ENCODE results near the gene NRXN3. TPM values are rescaled to one million over a fixed set of nuclear protein-coding genes. Genes with fewer than 3 reads are reported as not detected.

NRXN3 gene
- total RNA-seq, 1 experiment from 2014 or later, result not detected

DNA sequence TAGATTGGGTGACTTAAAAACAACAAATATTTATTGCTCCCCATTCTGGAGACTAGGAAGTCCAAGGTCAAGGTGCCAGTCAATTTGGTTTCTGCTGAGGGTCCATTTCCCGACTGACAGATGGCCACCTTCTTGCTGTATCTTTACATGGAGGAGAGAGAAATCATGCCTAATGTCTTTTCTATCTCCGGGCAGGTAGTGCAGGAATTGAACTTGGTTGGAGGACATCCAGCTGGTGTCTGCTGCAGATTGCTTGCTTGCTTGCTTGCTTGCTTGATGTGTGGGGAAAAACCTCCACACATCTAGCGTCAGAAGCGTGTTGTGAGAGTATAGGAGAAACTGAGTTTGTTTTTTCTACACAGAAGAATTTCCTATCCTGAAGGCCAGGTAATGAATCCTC is 1479.7 kb downstream of the NRXN3 start:
- Mint-ChIP-seq H3K27me3 (ENCODE audit: unreplicated experiment) (no peaks in the 10 kb centered on the region), H3K9me3 (ENCODE audit: low read depth, unreplicated experiment) (peaks cover 2% of the 10 kb centered on the region), H3K4me1 (ENCODE audit: low read depth, unreplicated experiment) (no peaks in the 10 kb centered on the region), H3K4me3 (ENCODE audit: low read depth, unreplicated experiment) (no peak overlapping the region), H3K36me3 (ENCODE audit: insufficient read depth, unreplicated experiment) (no peaks in the 10 kb centered on the region), H3K27ac (ENCODE audit: unreplicated experiment) (no peak overlapping the region)
- TF ChIP-seq, protein P1, sequence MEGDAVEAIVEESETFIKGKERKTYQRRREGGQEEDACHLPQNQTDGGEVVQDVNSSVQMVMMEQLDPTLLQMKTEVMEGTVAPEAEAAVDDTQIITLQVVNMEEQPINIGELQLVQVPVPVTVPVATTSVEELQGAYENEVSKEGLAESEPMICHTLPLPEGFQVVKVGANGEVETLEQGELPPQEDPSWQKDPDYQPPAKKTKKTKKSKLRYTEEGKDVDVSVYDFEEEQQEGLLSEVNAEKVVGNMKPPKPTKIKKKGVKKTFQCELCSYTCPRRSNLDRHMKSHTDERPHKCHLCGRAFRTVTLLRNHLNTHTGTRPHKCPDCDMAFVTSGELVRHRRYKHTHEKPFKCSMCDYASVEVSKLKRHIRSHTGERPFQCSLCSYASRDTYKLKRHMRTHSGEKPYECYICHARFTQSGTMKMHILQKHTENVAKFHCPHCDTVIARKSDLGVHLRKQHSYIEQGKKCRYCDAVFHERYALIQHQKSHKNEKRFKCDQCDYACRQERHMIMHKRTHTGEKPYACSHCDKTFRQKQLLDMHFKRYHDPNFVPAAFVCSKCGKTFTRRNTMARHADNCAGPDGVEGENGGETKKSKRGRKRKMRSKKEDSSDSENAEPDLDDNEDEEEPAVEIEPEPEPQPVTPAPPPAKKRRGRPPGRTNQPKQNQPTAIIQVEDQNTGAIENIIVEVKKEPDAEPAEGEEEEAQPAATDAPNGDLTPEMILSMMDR (IDR thresholded peaks at IDR 0.05; ENCODE audit: unreplicated experiment), result no peak
- no TSS peak for BruUV-seq (replicated peaks)
- CTCF ChIA-PET, result no interaction called here
- intact Hi-C loops (cut with micrococcal nuclease; ENCODE audit: unreplicated experiment), result loop anchor here (1.0 kb wide), 1 partner anchor 11 kb away; no protein-coding TSS in a partner anchor
- DNase-seq, result no peak

DNA sequence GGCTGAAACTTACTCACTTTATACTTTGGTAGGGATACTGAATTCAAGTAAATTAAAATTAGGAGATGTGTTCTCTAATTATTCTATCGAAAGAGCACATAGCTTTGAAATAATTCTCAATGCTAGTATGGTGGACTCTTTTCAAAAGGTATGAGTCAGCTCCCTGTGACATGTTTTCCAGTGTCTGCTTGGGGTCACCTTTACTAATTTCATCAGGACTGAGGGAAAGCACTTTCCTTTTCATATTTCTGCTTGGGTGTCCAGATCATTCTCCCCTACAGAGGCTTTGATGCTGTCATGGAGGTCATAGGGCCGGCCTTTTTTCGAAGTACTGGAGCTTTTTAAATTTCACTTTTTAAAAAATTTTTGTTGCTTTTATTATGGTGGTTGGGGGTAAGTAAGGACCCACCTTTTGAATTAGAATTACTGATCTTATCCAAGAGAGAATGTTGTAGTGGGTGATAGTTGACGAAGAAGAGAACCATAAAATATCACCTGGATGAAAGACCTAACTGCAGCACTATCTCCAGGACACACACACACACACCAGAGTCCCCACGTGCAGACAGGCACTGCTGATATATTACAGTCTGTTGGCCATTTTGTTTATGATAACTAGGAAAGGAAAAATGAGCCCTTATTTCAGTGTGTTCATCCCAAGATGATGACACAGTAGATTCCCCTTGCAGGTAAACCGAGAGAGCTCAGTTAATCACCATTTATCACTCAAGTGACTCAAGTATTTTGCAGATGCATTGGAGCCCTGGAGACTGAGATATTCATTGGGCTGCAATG is 1482.5 kb downstream of the NRXN3 start:
- CTCF ChIA-PET, result no interaction called here
- DNase-seq, result no peak
- Mint-ChIP-seq H3K36me3 (ENCODE audit: insufficient read depth, unreplicated experiment) (no peaks in the 10 kb centered on the region), H3K4me1 (ENCODE audit: low read depth, unreplicated experiment) (no peaks in the 10 kb centered on the region), H3K9me3 (ENCODE audit: low read depth, unreplicated experiment) (peaks cover 5% of the 10 kb centered on the region), H3K4me3 (ENCODE audit: low read depth, unreplicated experiment) (no peak overlapping the region), H3K27me3 (ENCODE audit: unreplicated experiment) (no peaks in the 10 kb centered on the region), H3K27ac (ENCODE audit: unreplicated experiment) (no peak overlapping the region)
- TF ChIP-seq, protein P1 (IDR thresholded peaks at IDR 0.05; ENCODE audit: unreplicated experiment), result no peak
- BruUV-seq (replicated peaks), result no TSS peak
- intact Hi-C loops (cut with micrococcal nuclease; ENCODE audit: unreplicated experiment), result no loop called here

DNA sequence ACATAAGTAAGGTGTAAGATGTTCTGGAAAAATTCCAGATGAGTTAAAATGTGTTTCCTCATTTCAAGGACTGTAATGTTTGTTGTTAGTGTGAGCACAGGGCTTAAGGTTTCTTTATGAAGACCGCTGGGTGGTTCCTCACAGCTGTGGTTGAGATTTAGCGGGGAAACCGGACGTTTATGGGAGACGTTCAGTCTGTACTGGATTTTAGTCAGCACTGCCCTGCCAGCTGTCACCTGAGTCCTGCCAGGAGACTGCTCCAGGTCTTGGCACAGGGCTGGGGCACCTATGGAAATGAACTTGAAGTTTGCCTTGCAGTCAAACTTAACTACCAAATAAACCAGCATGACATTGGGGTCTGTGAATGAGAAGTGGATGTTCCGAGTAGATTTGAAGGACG is 1485.9 kb downstream of the NRXN3 start:
- Mint-ChIP-seq H3K4me1 (ENCODE audit: low read depth, unreplicated experiment) (no peaks in the 10 kb centered on the region), H3K27me3 (ENCODE audit: unreplicated experiment) (no peaks in the 10 kb centered on the region), H3K4me3 (ENCODE audit: low read depth, unreplicated experiment) (no peak overlapping the region), H3K9me3 (ENCODE audit: low read depth, unreplicated experiment) (peaks cover 5% of the 10 kb centered on the region), H3K27ac (ENCODE audit: unreplicated experiment) (no peak overlapping the region), H3K36me3 (ENCODE audit: insufficient read depth, unreplicated experiment) (no peaks in the 10 kb centered on the region)
- intact Hi-C loops (cut with micrococcal nuclease; ENCODE audit: unreplicated experiment), result no loop called here
- no peak for DNase-seq
- TF ChIP-seq, protein P1 (IDR thresholded peaks at IDR 0.05; ENCODE audit: unreplicated experiment), result no peak
- CTCF ChIA-PET, result no interaction called here
- BruUV-seq (replicated peaks), result no TSS peak

DNA sequence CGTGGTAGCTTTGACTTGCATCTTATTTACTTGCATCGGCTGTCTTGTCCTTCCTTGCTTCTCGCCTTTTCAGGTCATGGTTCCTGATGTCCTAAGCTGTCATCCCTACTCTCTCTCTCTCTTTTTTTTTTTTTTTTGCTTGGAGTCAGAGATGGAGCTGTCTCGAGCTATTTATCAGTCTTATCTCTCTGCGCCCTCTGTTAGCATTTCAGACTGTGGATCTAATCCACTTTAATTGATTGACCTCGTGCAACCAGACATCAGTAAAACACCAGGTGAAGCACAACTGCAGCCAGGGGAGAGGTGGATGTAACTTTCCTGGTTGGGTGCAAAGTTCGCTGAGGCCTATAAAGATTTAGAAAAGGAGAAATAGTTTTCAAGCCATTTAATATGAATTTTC is 1486.3 kb downstream of the NRXN3 start:
- intact Hi-C loops (cut with micrococcal nuclease; ENCODE audit: unreplicated experiment), result no loop called here
- H3K4me3 Mint-ChIP-seq (ENCODE audit: low read depth, unreplicated experiment), result no peak overlapping the region
- TF ChIP-seq, protein P1 (IDR thresholded peaks at IDR 0.05; ENCODE audit: unreplicated experiment), result no peak
- H3K36me3 Mint-ChIP-seq (ENCODE audit: insufficient read depth, unreplicated experiment), result no peaks in the 10 kb centered on the region
- no TSS peak for BruUV-seq (replicated peaks)
- no peak overlapping the region for H3K27ac Mint-ChIP-seq (ENCODE audit: unreplicated experiment)
- H3K27me3 Mint-ChIP-seq (ENCODE audit: unreplicated experiment), result no peaks in the 10 kb centered on the region
- no peaks in the 10 kb centered on the region for H3K4me1 Mint-ChIP-seq (ENCODE audit: low read depth, unreplicated experiment)
- H3K9me3 Mint-ChIP-seq (ENCODE audit: low read depth, unreplicated experiment), result peaks cover 5% of the 10 kb centered on the region
- DNase-seq, result no peak
- CTCF ChIA-PET, result interaction anchor here (0.6 kb wide), 1 partner anchor 56 kb away, joined by 3 read pairs; no protein-coding TSS in a partner anchor
